HepG2 (cell line): ENCODE results near the gene MYL11. TPM values are rescaled to one million over a fixed set of nuclear protein-coding genes. Genes with fewer than 3 reads are reported as not detected.
A peak's percentile ranks its signal among the peaks of the same experiment; 100 is the strongest.

Experiments
- AKAP8 ChIP-seq: sonication (generic); formaldehyde crosslinking; IDR thresholded peaks from 2 replicates; pipeline ENCODE4 v1.5.1; 2020; ENCODE audit warnings: mild to moderate bottlenecking, missing genetic modification reagents
- BRCA1 ChIP-seq: sonication (generic); formaldehyde crosslinking; IDR thresholded peaks from 2 replicates; pipeline ENCODE4 v1.4.0; 2020; ENCODE audit warnings: missing genetic modification reagents
- CEBPG ChIP-seq: IDR thresholded peaks from 2 replicates; pipeline ENCODE4 v1.6.1; 2016
- GATAD1 ChIP-seq: IDR thresholded peaks from 2 replicates; pipeline ENCODE4 v1.6.1; 2016; ENCODE audit warnings: missing genetic modification reagents, missing compliant biosample characterization
- HHEX ChIP-seq: IDR thresholded peaks from 2 replicates; pipeline ENCODE4 v1.6.1; 2016; ENCODE audit warnings: control low read depth
- HNF1A ChIP-seq, 2 experiments: sonication (generic) in 1 of 2; formaldehyde crosslinking in 1 of 2; IDR thresholded peaks; 2 replicates each; pipeline versions ENCODE4 v1.4.0 to v1.6.1; 2016 to 2020; ENCODE audit warnings: borderline replicate concordance in 1 of 2, low read depth in 1 of 2, mild to moderate bottlenecking in 1 of 2, missing genetic modification reagents in 1 of 2
- MATR3 ChIP-seq: sonication (generic); formaldehyde crosslinking; IDR thresholded peaks from 2 replicates; pipeline ENCODE4 v1.4.0; 2020; ENCODE audit warnings: missing genetic modification reagents
- NFKB2 ChIP-seq: sonication (generic); formaldehyde crosslinking; IDR thresholded peaks from 2 replicates; pipeline ENCODE4 v1.4.0; 2020; ENCODE audit warnings: missing genetic modification reagents, borderline replicate concordance
- NR2F2 ChIP-seq: IDR thresholded peaks from 2 replicates; pipeline ENCODE4 v1.6.1; 2012; ENCODE audit warnings: low read depth, inconsistent platforms, borderline replicate concordance
- RXRB ChIP-seq: IDR thresholded peaks from 2 replicates; pipeline ENCODE4 v1.6.1; 2016; ENCODE audit warnings: borderline replicate concordance, missing genetic modification reagents, missing compliant biosample characterization
- SNAPC4 ChIP-seq: sonication (generic); formaldehyde crosslinking; IDR thresholded peaks from 2 replicates; pipeline ENCODE4 v1.4.0; 2020; ENCODE audit warnings: mild to moderate bottlenecking, missing genetic modification reagents
- ZNF597 ChIP-seq: sonication (generic); formaldehyde crosslinking; IDR thresholded peaks from 2 replicates; pipeline ENCODE4 v1.5.0; 2020; ENCODE audit warnings: missing genetic modification reagents
- polyA plus RNA-seq, 8 experiments: library from polyadenylated mRNA; depleted of rRNA in 3 of 8; stranded (reverse) in 7 of 8; unstranded in 1 of 8; fragments of >200 nt; fragmentation: Illumina TruSeq in 4 of 8; extraction: Trizol in 4 of 8; gene quantifications; 2 replicates each; pipeline versions ENCODE4 v1.2.1 to v1.2.3, GENCODE V29; 2011 to 2016; ENCODE audit warnings: low read depth in 4 of 8, missing spikeins in 1 of 8, mixed read lengths in 1 of 8; ENCODE audit not compliant: insufficient read depth in 1 of 8
- total RNA-seq, 5 experiments: library from RNA; depleted of rRNA; stranded (reverse); fragments of >200 nt; fragmentation: Illumina TruSeq; extraction: Trizol; gene quantifications; 2 replicates each; pipeline ENCODE4 v1.2.3, GENCODE V29; 2016; ENCODE audit warnings: low read depth in 1 of 5
- TF ChIP-seq, protein P1 (sequence below): sonication (generic); formaldehyde crosslinking; IDR thresholded peaks from 2 replicates; pipeline ENCODE4 v1.8.0; 2022; ENCODE audit warnings: mild to moderate bottlenecking, missing genetic modification reagents, borderline replicate concordance
- TF ChIP-seq, protein P2 (sequence below): IDR thresholded peaks from 2 replicates; pipeline ENCODE4 v1.6.1; 2016

Gene MYL11
- total and polyA plus RNA-seq, 2 of the 13 experiments (the other 11 are each of a cell fraction or from before 2014, with no cell fraction given) = not detected

DNA sequence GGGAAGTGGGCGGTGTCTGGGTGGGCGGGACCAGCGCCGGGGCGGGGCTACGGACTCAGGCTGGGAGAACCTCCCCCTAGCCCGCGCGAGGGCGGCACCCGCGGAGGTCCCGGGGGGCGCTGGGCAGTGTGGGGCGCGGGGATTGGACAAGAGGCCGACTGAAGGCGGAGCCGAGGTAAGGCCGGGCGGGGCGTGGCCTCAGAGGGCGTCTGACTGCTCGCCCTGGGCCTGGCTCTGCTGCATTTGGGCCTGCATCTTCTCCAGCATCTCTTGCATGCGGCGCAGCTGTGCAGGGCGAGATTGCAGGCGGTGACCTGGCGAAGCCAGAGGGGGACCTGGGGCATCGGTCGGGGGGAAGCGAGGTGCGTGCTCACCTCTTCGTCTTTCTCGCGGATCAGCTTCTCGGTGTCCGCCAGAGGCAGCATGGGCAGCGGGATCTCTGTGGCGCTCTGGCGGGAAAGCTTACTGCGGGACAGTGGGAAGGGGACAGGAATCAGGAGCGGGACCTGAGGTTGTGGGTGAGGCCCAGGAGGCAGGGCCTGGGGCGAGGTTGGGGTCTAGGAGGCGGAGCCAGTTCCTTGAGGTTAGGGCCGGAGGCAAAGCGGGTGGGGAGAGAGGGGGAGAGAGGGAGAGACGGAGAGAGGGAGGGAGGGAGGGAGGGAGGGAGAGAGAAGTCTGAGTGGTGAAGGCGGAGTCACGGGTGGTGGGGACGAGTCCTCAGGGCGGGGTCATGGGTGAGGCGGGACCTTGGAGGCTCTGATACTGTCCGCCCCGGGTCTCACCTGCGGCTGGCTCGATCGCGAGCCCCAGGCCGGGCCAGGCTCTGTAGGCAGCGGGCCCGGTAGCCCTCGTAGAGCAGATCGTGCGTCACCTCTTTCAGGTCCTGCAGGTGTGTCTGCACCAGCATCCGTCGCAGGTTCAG, 3.9 kb downstream of the MYL11 start (continued):
- TF ChIP-seq BRCA1 (CRISPR knock-in tag) (0 out of 2 replicates have a peak, but pooled peaks have one; percentile 48), NR2F2 (peak; percentile 44; the same call in 1 of the 2 replicates), SNAPC4 (CRISPR knock-in tag) (peak; percentile 40; the same call in 1 of the 2 replicates), ZNF597 (CRISPR knock-in tag) (no peak), MATR3 (CRISPR knock-in tag) (no peak), HNF1A (IDR thresholded peaks at IDR 0.05; ENCODE audit: low read depth) (no peak), HNF1A (CRISPR knock-in tag; IDR thresholded peaks at IDR 0.05; ENCODE audit: borderline replicate concordance) (peak; percentile 78), GATAD1 (CRISPR knock-in tag) (peak; percentile 69), NFKB2 (CRISPR knock-in tag) (peak; percentile 92), AKAP8 (peak; percentile 7), HHEX (no peak), RXRB (CRISPR knock-in tag) (0 out of 2 replicates have a peak, but pooled peaks have one; percentile 27), CEBPG (CRISPR knock-in tag) (peak; percentile 31)
- TF ChIP-seq, protein P1, sequence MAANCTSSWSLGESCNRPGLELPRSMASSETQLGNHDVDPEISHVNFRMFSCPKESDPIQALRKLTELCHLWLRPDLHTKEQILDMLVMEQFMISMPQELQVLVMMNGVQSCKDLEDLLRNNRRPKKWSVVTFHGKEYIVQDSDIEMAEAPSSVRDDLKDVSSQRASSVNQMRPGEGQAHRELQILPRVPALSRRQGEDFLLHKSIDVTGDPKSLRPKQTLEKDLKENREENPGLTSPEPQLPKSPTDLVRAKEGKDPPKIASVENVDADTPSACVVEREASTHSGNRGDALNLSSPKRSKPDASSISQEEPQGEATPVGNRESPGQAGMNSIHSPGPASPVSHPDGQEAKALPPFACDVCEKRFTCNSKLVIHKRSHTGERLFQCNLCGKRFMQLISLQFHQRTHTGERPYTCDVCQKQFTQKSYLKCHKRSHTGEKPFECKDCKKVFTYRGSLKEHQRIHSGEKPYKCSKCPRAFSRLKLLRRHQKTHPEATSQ (CRISPR knock-in tag) = no peak
- TF ChIP-seq, protein P2, sequence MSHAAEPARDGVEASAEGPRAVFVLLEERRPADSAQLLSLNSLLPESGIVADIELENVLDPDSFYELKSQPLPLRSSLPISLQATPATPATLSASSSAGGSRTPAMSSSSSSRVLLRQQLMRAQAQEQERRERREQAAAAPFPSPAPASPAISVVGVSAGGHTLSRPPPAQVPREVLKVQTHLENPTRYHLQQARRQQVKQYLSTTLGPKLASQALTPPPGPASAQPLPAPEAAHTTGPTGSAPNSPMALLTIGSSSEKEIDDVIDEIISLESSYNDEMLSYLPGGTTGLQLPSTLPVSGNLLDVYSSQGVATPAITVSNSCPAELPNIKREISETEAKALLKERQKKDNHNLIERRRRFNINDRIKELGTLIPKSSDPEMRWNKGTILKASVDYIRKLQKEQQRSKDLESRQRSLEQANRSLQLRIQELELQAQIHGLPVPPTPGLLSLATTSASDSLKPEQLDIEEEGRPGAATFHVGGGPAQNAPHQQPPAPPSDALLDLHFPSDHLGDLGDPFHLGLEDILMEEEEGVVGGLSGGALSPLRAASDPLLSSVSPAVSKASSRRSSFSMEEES (CRISPR knock-in tag) = peak; percentile 44; the same call in 1 of the 2 replicates
